GM12878 (cell line): Measurements from ENCODE around the gene BCAT1.
"Not testable (repeated sequence)": the region's sequence is repeated elsewhere in the genome, so short reads cannot be mapped to it uniquely, and the experiment has no call there.

Source experiments
- CHD2 ChIP-seq: IDR thresholded peaks from 2 replicates; pipeline ENCODE4 v1.6.1; 2011; ENCODE audit warnings: low read depth, low read length, improper control_type of control experiment, borderline replicate concordance
- ESRRA ChIP-seq: IDR thresholded peaks from 2 replicates; pipeline ENCODE4 v1.6.1; 2012; ENCODE audit warnings: mild to moderate bottlenecking, low read length, improper control_type of control experiment
- POLR2AphosphoS5 ChIP-seq: IDR thresholded peaks from 2 replicates; pipeline ENCODE4 v1.6.1; 2011; ENCODE audit warnings: mild to moderate bottlenecking, low read length, inconsistent platforms

DNA sequence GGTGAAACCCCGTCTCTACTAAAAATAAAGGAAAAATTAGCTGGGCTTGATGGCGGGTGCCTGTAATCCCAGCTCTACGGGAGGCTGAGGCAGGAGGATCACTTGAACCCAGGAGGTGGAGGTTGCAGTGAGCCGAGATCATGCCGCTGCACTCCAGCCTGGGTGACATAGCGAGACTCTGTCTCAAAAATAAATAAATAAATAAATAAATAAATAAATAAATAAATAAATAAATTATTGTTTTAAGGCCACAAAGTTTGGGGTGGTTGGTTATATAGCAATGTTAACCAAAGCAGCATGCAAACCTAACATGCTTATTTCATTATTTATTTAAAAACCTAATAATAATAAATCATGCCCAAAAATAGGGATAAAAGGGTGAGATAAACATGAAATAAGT, 38.7 kb downstream of the BCAT1 start:
- not testable (repeated sequence) for TF ChIP-seq ESRRA, POLR2AphosphoS5, CHD2
